Activated T-cell treated with anti-CD3 and anti-CD28 coated beads, Interleukin-2, amount 50 U/mL, for 72 hours (primary cell): Measurements from ENCODE around the gene APOBEC4. TPM values are rescaled to one million over a fixed set of nuclear protein-coding genes. Genes with fewer than 3 reads are reported as not detected.
A peak's percentile ranks its signal among the peaks of the same experiment; 100 is the strongest.

Experiments
- ATAC-seq, 2 donors: fragments of 150-1000 bp; cut with Tn5 transposase; replicated peaks in 1 of 2; 2 replicates each; pipeline ENCODE4 v1.10.0; 2021; ENCODE audit warnings: moderate library complexity in 2 of 2, mild to moderate bottlenecking in 1 of 2
- DNase-seq, 2 donors: peaks; one replicate each; pipeline ENCODE4 v3.0.0; 2021 to 2022; ENCODE audit warnings: mixed read lengths in 1 of 2
- H3K27ac Mint-ChIP-seq: one replicate; pipeline ENCODE4 v1.8.0; 2022; ENCODE audit warnings: mild to moderate bottlenecking, moderate library complexity, mixed read lengths
- H3K27me3 Mint-ChIP-seq: one replicate; pipeline ENCODE4 v1.8.0; 2022; ENCODE audit warnings: low read depth, mixed read lengths
- H3K36me3 Mint-ChIP-seq, 2 donors: one replicate each; pipeline ENCODE4 v1.8.0; 2022; ENCODE audit warnings: mixed read lengths in 2 of 2, mild to moderate bottlenecking in 1 of 2; ENCODE audit not compliant: insufficient read depth in 2 of 2
- H3K4me1 Mint-ChIP-seq: one replicate; pipeline ENCODE4 v1.8.0; 2022; ENCODE audit warnings: low read depth, mixed read lengths
- H3K4me3 Mint-ChIP-seq, 2 donors: one replicate each; pipeline ENCODE4 v1.8.0; 2022; ENCODE audit warnings: mild to moderate bottlenecking in 2 of 2, mixed read lengths in 2 of 2, moderate library complexity in 2 of 2
- H3K9me3 Mint-ChIP-seq, 2 donors: one replicate each; pipeline ENCODE4 v1.8.0; 2022; ENCODE audit warnings: mixed read lengths in 2 of 2
- total RNA-seq, 2 donors: library from RNA; stranded (reverse); gene quantifications; one replicate each; pipeline ENCODE4 v1.2.3, GENCODE V29; 2022

APOBEC4 gene
- total RNA-seq, 2 donors from 2014 or later: not detected

GRCh38 chr1:183655562-183656075, 2.5 kb upstream of the APOBEC4 start:
- DNase-seq (peak; percentile 72 to 77), ATAC-seq (peak in 1 of 2 donors; percentile 32)
- Mint-ChIP-seq H3K36me3 (no peaks in the 10 kb centered on the region), H3K4me1 (peaks cover 44% of the 10 kb centered on the region), H3K27me3 (no peaks in the 10 kb centered on the region), H3K4me3 (no peak overlapping the region), H3K27ac (no peak overlapping the region), H3K9me3 (no peaks in the 10 kb centered on the region)

DNA sequence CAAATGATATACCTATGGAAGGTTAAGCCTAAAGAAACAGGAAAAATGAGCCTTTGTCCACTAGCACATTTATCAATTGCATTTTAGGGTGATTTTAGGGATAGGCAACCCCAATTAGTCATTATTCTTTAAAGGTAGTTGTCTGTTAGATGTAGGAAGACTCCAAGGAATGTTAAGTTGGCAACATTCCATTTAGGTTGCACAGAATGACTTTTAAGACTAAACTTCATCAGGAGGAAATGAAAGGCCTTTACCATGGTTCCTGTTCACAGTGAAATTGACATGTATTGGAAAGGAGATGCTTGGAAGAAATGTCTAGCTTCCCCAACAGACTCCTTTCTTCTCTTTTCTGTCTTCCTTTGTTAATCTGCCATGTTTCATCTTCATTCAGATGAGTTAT, 1.6 kb upstream of the APOBEC4 start:
- Mint-ChIP-seq H3K9me3 (no peaks in the 10 kb centered on the region), H3K4me1 (peaks cover 44% of the 10 kb centered on the region), H3K27ac (no peak overlapping the region), H3K36me3 (no peaks in the 10 kb centered on the region), H3K27me3 (no peaks in the 10 kb centered on the region), H3K4me3 (no peak overlapping the region)
- ATAC-seq (no peak), DNase-seq (no peak)

- Mint-ChIP-seq H3K4me3 (peak overlapping the region in 1 of 2 donors; percentile 19), H3K4me1 (peaks cover 44% of the 10 kb centered on the region), H3K36me3 (no peaks in the 10 kb centered on the region), H3K27me3 (no peaks in the 10 kb centered on the region), H3K27ac (peak overlapping the region; percentile 38), H3K9me3 (no peaks in the 10 kb centered on the region)
- no peak for DNase-seq
- ATAC-seq: no peak
These were observed 848 bp upstream of the APOBEC4 start for GRCh38 chr1:183653876-183654451.

DNA sequence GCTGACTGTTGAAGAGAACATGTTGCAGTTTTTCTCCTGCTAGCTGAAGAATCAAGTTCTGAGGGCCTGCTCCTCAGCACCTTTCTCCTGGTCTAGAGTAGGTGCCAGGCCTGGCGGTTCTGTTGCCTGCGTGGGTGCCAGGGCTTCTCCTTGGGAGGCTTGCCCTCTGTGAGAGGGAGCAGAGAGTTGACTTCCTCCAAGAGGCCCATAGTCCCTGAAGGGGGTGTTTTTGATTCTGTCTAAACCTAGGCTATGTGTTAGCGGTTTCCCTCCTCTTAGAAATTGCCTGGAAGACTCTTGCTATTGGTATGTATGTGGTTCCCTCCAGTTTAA, 312 bp upstream of the APOBEC4 start:
- no peak overlapping the region for H3K27ac Mint-ChIP-seq

GRCh38 chr1:183652107-183652506, 1.0 kb downstream of the APOBEC4 start:
- H3K36me3 Mint-ChIP-seq: no peaks in the 10 kb centered on the region
- H3K9me3 Mint-ChIP-seq: no peaks in the 10 kb centered on the region
- H3K27me3 Mint-ChIP-seq: no peaks in the 10 kb centered on the region
- H3K4me1 Mint-ChIP-seq: peaks cover 44% of the 10 kb centered on the region
- ATAC-seq (peak; percentile 97 to 99), DNase-seq (peak; percentile 40 to 53)
- peak overlapping the region; percentile 97 for H3K27ac Mint-ChIP-seq
- peak overlapping the region; percentile 25 to 68 for H3K4me3 Mint-ChIP-seq

More for the DNA sequence above, 312 bp upstream of the APOBEC4 start:
- ATAC-seq: no peak
- H3K9me3 Mint-ChIP-seq: no peaks in the 10 kb centered on the region
- no peak for DNase-seq
- H3K36me3 Mint-ChIP-seq: no peaks in the 10 kb centered on the region
- no peak overlapping the region for H3K4me3 Mint-ChIP-seq
- H3K4me1 Mint-ChIP-seq: peaks cover 44% of the 10 kb centered on the region
- no peaks in the 10 kb centered on the region for H3K27me3 Mint-ChIP-seq

GRCh38 chr1:183651612-183652011, 1.5 kb downstream of the APOBEC4 start:
- Mint-ChIP-seq H3K36me3 (no peaks in the 10 kb centered on the region), H3K27me3 (no peaks in the 10 kb centered on the region), H3K4me1 (peaks cover 44% of the 10 kb centered on the region), H3K27ac (peak overlapping the region; percentile 97), H3K9me3 (no peaks in the 10 kb centered on the region), H3K4me3 (peak overlapping the region; percentile 25 to 68)
- ATAC-seq (no peak), DNase-seq (no peak)

GRCh38 chr1:183648042-183648441, 5.1 kb downstream of the APOBEC4 start:
- H3K27ac Mint-ChIP-seq: no peak overlapping the region

DNA sequence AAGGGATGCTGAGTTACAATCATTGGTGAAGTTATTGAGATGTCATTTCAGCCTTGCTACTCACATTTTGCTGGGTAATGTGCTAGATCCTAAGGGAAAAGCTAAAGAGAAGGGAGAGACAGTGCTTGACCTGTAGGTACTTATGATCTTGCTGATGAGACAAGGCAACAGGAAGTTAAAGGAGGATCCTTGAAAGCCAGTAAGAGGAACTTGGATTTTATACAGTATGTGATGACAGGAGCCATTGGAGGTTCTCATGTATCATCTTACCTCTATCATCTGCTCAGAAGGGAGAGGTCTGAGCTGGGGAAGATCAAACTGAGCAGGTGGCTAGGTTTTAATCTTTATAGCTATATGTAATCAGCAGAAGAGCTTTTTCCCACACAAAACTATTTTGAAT, 6.3 kb downstream of the APOBEC4 start:
- H3K27ac Mint-ChIP-seq: no peak overlapping the region
- H3K9me3 Mint-ChIP-seq: no peaks in the 10 kb centered on the region
- no peaks in the 10 kb centered on the region for H3K36me3 Mint-ChIP-seq
- no peak overlapping the region for H3K4me3 Mint-ChIP-seq
- H3K4me1 Mint-ChIP-seq: peaks cover 8% of the 10 kb centered on the region
- DNase-seq (no peak), ATAC-seq (no peak)
- H3K27me3 Mint-ChIP-seq: no peaks in the 10 kb centered on the region

More at GRCh38 chr1:183648042-183648441, 5.1 kb downstream of the APOBEC4 start:
- Mint-ChIP-seq H3K9me3 (no peaks in the 10 kb centered on the region), H3K36me3 (no peaks in the 10 kb centered on the region), H3K4me3 (no peak overlapping the region), H3K27me3 (no peaks in the 10 kb centered on the region), H3K4me1 (peaks cover 21% of the 10 kb centered on the region)
- ATAC-seq: no peak
- DNase-seq: no peak

DNA sequence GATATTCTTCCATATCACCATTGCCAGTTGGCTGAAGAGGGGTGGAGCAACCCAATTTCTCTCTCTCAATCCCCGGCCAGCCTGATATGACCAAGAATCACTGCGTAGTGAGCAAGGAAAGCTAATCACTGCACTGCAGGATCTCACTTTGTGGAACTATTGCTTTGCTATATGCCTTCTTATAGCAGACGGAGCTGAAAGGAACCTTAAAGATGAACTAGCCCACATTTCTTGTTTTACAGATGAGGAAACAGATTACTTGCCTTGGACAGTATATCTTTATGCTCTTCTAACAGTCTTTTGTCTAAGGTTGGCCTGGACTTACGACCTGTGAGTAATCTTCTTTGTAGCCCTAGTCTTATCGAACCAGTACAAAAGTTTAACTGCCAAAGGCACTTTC, 7.6 kb downstream of the APOBEC4 start:
- ATAC-seq (no peak), DNase-seq (no peak)
- no peaks in the 10 kb centered on the region for H3K9me3 Mint-ChIP-seq
- H3K4me1 Mint-ChIP-seq: no peaks in the 10 kb centered on the region
- no peaks in the 10 kb centered on the region for H3K36me3 Mint-ChIP-seq
- H3K4me3 Mint-ChIP-seq: no peak overlapping the region
- no peak overlapping the region for H3K27ac Mint-ChIP-seq
- no peaks in the 10 kb centered on the region for H3K27me3 Mint-ChIP-seq

DNA sequence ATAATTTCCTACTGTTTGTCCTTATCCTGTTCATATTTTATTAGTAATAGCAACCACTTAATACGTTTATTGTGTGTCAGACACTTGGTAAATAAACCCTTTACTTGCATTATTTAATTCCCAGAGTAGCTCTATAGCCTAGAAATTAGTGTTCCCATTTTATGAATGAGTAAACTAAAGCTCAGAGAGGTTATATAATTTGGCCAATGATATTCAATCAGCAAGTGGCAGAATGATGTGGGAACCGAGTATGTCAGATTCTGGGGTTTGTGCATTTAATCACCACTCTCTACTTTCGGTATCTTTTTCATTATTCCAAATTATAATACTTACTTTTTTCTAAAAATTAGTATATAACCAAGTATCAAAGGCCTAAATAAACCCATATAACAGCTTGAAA, 10.9 kb downstream of the APOBEC4 start:
- Mint-ChIP-seq H3K27ac (no peak overlapping the region), H3K27me3 (no peaks in the 10 kb centered on the region), H3K36me3 (no peaks in the 10 kb centered on the region), H3K4me1 (peaks cover 2% of the 10 kb centered on the region), H3K9me3 (no peaks in the 10 kb centered on the region), H3K4me3 (no peak overlapping the region)
- DNase-seq (no peak), ATAC-seq (peak in 1 of 2 donors; percentile 35)

GRCh38 chr1:183640193-183640592, 12.9 kb downstream of the APOBEC4 start:
- Mint-ChIP-seq H3K4me3 (no peak overlapping the region), H3K36me3 (peaks cover 4 to 6% of the 10 kb centered on the region in 2 donors), H3K27ac (no peak overlapping the region), H3K9me3 (no peaks in the 10 kb centered on the region), H3K27me3 (no peaks in the 10 kb centered on the region), H3K4me1 (peaks cover 16% of the 10 kb centered on the region)
- DNase-seq (no peak), ATAC-seq (no peak)

GRCh38 chr1:183638649-183639387, 14.3 kb downstream of the APOBEC4 start:
- no peak overlapping the region for H3K27ac Mint-ChIP-seq
- no peaks in the 10 kb centered on the region for H3K9me3 Mint-ChIP-seq
- no peaks in the 10 kb centered on the region for H3K27me3 Mint-ChIP-seq
- H3K4me3 Mint-ChIP-seq: no peak overlapping the region
- H3K36me3 Mint-ChIP-seq: peaks cover 7 to 8% of the 10 kb centered on the region in 2 donors
- DNase-seq (no peak), ATAC-seq (no peak)
- H3K4me1 Mint-ChIP-seq: peaks cover 17% of the 10 kb centered on the region

- H3K4me1 Mint-ChIP-seq: peaks cover 33% of the 10 kb centered on the region
- H3K36me3 Mint-ChIP-seq: peaks cover 7 to 8% of the 10 kb centered on the region in 2 donors
- DNase-seq: no peak
- ATAC-seq: no peak
- peak overlapping the region; percentile 98 for H3K27ac Mint-ChIP-seq
- no peaks in the 10 kb centered on the region for H3K9me3 Mint-ChIP-seq
- no peaks in the 10 kb centered on the region for H3K27me3 Mint-ChIP-seq
- peak overlapping the region; percentile 96 to 98 for H3K4me3 Mint-ChIP-seq
These were observed 16.3 kb downstream of the APOBEC4 start for GRCh38 chr1:183636783-183637182.
